Brain microvascular endothelial cell (primary cell): Measurements from ENCODE around the gene LMX1B.
A peak's percentile ranks its signal among the peaks of the same experiment; 100 is the strongest.
"Not testable (repeated sequence)": the region's sequence is repeated elsewhere in the genome, so short reads cannot be mapped to it uniquely, and the experiment has no call there.

ENCODE experiments used
- DNase-seq: peaks from one replicate; pipeline ENCODE4 v3.0.0-alpha.2; 2020
- H3K27ac ChIP-seq: fragments of 250-450 bp; sonication (Bioruptor Pico); 2 replicates; pipeline ENCODE4 v1.5.1; 2020; ENCODE audit warnings: mild to moderate bottlenecking, moderate library complexity
- H3K27me3 ChIP-seq: fragments of 250-450 bp; sonication (Bioruptor Pico); replicated peaks from 2 replicates; pipeline ENCODE4 v1.5.1; 2020; ENCODE audit warnings: mild to moderate bottlenecking
- H3K36me3 ChIP-seq: fragments of 250-450 bp; sonication (Bioruptor Pico); replicated peaks from 2 replicates; pipeline ENCODE4 v1.5.1; 2020; ENCODE audit warnings: mild to moderate bottlenecking
- H3K4me3 ChIP-seq: 2 replicates; pipeline ENCODE4 v1.5.1; 2011; ENCODE audit warnings: low read depth, mild to moderate bottlenecking, control low read depth, low read length, moderate library complexity
- in situ Hi-C: cut with HindIII; loops from 2 replicates; pipeline ENCODE4 v1.10.0; 2017; ENCODE audit warnings: low sequenced_read_pairs, low pct_ligation_motif_present
- TF ChIP-seq, protein P1 (sequence below): IDR thresholded peaks from 2 replicates; pipeline ENCODE4 v1.5.1; 2011; ENCODE audit warnings: low read depth, mild to moderate bottlenecking, moderate library complexity, low read length, control low read depth, inconsistent platforms; ENCODE audit errors: missing control alignments

Gene LMX1B

DNA sequence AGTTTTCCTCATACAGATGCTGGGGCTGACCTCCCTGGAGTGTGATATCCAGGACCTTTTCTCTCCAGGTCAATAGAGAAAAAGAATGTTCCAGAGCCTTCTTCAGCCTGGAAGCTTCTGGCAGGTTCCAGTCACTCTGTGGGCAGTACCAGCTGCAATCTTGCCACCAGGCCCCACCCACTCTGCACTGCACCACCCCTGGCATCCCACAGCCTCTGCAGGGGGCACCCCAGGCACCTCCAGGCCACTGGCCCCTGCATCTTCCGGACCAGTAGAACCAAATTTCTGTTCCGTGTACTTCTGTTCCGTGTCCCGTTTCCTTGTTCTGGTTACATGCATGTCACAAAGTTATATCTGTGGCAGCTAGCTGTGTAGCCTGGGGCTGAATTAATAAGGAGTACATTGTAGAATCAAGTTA lies 107.8 kb downstream of the LMX1B start:
- TF ChIP-seq, protein P1, sequence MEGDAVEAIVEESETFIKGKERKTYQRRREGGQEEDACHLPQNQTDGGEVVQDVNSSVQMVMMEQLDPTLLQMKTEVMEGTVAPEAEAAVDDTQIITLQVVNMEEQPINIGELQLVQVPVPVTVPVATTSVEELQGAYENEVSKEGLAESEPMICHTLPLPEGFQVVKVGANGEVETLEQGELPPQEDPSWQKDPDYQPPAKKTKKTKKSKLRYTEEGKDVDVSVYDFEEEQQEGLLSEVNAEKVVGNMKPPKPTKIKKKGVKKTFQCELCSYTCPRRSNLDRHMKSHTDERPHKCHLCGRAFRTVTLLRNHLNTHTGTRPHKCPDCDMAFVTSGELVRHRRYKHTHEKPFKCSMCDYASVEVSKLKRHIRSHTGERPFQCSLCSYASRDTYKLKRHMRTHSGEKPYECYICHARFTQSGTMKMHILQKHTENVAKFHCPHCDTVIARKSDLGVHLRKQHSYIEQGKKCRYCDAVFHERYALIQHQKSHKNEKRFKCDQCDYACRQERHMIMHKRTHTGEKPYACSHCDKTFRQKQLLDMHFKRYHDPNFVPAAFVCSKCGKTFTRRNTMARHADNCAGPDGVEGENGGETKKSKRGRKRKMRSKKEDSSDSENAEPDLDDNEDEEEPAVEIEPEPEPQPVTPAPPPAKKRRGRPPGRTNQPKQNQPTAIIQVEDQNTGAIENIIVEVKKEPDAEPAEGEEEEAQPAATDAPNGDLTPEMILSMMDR: no peak
- no peak for DNase-seq
- in situ Hi-C loops: no loop called here
- Histone ChIP-seq H3K27ac (no peak overlapping the region), H3K4me3 (no peak overlapping the region), H3K27me3 (no peaks in the 10 kb centered on the region), H3K36me3 (no peaks in the 10 kb centered on the region)

DNA sequence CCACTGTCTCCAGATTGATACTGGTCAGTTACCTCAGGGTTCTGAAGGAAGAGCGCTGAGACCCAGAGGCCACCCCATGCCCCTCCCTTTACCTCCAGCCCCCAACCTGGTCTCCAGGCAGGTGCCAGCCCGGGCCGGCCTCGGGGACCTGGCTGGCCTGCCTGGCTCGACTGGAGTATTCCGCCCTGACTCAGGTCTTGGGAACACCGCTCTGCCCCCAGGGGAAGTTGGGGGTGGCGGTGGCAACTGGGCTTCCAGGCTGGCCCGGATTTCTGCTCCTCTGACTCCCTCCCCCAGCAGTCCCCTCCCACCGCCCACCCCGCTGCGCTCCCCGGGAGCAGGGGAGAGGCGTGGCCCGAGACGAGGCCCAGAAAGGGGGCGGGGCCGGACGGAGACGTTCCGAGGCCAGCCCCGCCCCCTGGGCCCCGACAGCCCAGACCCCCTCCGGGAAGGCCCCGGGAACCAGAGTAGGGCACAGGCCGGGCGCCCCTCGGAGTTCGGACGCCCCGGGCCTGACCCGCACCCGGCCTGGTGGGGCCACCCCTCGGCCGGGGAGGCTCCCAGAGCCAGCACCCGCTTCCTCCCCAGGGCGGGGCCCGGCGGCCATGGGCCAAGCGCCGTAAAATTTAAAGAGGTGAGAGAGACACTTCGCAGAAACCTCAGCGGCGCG lies 108.7 kb downstream of the LMX1B start:
- Histone ChIP-seq H3K36me3 (no peaks in the 10 kb centered on the region), H3K4me3 (peak overlapping the region; percentile 47), H3K27ac (no peak overlapping the region), H3K27me3 (no peaks in the 10 kb centered on the region)
- in situ Hi-C loops: no loop called here
- TF ChIP-seq, protein P1: no peak
- DNase-seq: peak; percentile 37

DNA sequence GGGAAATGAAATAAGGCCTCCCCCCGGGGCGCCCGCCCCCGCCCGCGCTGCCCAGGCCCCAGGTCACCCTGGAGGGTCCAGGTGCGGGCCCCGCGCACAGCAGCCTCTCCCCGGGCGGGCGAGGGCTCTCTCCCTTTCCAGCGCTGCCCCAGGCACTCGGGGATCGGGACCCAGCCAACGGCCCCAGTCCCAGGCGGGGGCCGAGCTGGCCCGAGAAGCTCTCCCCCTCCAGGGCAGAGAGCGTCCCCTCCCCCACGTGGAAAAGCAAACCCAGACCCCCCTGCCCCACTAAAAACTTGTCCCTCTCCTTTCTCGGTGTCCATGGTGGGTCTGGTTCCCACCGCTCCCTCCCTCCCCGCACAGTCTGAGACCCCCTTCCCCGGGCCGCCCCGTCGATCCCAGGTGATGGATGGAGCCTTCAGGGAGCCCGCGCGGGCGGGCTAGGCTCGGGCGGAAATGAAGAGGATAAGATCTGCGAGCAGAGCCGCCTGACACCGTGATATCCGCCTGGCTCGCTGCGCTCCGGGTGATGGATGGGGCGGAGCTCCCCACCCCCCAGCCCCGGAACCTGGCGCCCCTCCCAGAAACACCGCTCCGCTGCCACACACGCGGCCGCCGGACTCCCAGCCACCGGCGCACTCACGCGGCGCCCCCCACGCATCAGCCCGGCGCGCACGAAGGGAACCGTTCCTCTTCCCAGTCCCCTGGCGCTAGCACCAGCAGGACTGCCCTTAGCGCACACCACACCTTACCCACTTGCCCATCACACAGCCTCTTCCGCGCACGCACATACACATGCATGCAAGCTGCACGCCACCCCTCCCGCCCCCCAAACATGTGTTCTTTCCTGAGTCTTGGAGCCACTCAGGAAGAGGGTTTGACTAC lies 109.4 kb downstream of the LMX1B start:
- DNase-seq: no peak
- Histone ChIP-seq H3K4me3 (peak overlapping the region; percentile 47), H3K27me3 (no peaks in the 10 kb centered on the region), H3K36me3 (no peaks in the 10 kb centered on the region), H3K27ac (no peak overlapping the region)
- in situ Hi-C loops: no loop called here
- TF ChIP-seq, protein P1: no peak

DNA sequence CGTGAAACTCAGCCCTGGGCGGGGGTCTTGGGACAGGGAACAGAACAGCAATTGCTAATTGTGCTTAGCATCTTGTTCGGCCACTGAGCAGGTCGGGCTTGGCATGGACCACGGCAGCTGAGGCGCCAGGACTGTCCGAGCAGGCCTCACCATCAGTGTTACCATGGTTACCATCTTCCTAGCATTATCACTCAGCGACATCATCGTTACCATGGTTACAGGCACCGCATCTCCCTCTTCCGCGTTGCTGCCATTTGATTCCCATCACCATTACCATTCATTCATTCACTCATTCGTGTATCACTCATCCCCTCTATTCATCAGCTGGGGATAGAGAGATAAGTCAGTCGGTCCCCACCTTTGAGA lies 110.1 kb downstream of the LMX1B start:
- in situ Hi-C loops: no loop called here
- TF ChIP-seq, protein P1: no peak
- Histone ChIP-seq H3K4me3 (no peak overlapping the region), H3K27me3 (no peaks in the 10 kb centered on the region), H3K27ac (no peak overlapping the region), H3K36me3 (no peaks in the 10 kb centered on the region)
- DNase-seq: peak; percentile 22

DNA sequence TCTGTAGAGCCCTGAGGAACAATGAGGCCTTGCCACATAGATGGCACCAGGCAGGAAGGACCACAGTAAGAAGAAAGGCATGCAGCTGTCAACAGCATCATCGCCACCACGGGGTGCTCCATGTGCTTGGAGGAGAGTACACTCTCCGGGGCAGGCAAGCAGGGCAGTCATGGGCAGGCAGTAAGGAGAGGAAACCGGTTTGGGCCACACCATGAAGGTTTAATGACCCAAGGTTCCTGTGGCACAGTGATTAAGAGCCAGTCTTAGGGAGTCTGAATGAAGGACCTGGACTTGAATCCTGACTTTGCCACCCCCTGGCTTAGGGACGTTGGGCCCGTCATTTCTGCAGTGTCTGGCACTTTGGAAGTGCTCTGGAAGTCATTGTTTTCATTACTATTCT lies 110.5 kb downstream of the LMX1B start:
- no peaks in the 10 kb centered on the region for H3K27me3 ChIP-seq
- H3K4me3 ChIP-seq: no peak overlapping the region
- no peak for DNase-seq
- no peak overlapping the region for H3K27ac ChIP-seq
- TF ChIP-seq, protein P1: no peak
- H3K36me3 ChIP-seq: no peaks in the 10 kb centered on the region
- in situ Hi-C loops: no loop called here

DNA sequence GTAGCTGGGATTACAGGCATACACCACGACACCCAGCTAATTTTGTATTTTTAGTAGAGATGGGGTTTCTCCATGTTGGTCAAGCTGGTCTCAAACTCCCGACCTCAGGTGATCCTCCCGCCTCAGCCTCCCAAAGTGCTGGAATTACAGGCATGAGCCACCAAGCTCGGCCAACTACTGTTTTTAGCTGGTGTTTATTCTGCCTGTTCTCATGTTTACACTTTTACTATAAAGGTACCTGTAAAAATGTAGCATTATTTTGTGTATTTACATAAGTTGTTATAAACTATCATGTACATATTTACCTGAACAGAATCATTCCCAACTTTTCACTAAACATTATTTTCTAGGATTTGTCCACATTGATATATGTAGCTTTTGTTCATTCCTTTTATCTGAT lies 111.8 kb downstream of the LMX1B start:
- H3K36me3 ChIP-seq, in situ Hi-C loops, H3K4me3 ChIP-seq, H3K27me3 ChIP-seq, DNase-seq, H3K27ac ChIP-seq: not testable (repeated sequence)

DNA sequence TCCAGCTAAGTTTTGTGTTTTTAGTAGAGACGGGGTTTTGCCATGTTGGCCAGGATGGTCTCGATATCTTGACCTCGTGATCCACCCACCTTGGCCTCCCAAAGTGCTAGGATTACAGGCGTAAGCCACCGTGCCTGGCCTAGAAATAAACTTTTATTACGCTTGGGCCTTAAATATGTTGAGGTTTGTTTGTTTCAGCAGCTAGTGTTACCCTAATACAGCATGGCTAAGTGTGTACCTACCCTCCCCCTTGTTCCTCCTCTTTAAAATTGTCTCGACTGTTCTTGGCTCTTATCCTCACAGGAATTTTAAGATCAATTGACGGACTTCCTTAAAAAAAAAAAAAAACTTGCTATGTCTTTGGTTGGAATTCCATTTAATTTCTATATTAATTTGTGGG lies 114.5 kb downstream of the LMX1B start:
- H3K4me3 ChIP-seq, H3K27me3 ChIP-seq, in situ Hi-C loops, H3K27ac ChIP-seq, H3K36me3 ChIP-seq, DNase-seq: not testable (repeated sequence)

DNA sequence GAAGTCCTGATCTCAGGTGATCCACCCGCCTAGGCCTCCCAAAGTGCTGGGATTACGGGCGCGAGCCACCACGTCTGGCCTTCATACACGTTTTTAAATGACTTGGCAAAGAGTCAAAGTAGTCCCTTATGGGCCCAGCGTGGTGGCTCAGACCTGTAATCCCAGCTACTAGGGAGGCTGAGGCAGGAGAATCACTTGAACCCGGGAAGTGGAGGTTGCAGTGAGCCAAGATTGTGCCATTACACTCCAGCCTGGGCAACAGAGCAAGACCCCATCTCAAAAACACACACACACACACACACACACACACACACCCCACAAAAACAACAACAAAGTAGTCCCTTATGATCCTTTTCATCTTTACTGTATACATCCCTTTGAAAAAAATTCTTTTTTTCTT lies 116.9 kb downstream of the LMX1B start:
- H3K4me3 ChIP-seq, H3K27me3 ChIP-seq, DNase-seq, H3K36me3 ChIP-seq, H3K27ac ChIP-seq, in situ Hi-C loops: not testable (repeated sequence)
